Activated T-helper 17 cell treated with anti-CD3 and anti-CD28 coated beads, Interleukin-2, amount 50 U/mL, for 72 hours (primary cell): ENCODE results near the gene RIC8B. TPM values are rescaled to one million over a fixed set of nuclear protein-coding genes. Genes with fewer than 3 reads are reported as not detected.

Experiments used
- ATAC-seq: fragments of 150-1000 bp; cut with Tn5 transposase; replicated peaks from 2 replicates; pipeline ENCODE4 v1.10.0; 2021; ENCODE audit warnings: mild to moderate bottlenecking, moderate library complexity
- H3K27ac Mint-ChIP-seq: one replicate; pipeline ENCODE4 v1.8.0; 2022; ENCODE audit warnings: mixed read lengths
- H3K27me3 Mint-ChIP-seq: one replicate; pipeline ENCODE4 v1.8.0; 2022; ENCODE audit warnings: mixed read lengths
- H3K36me3 Mint-ChIP-seq: one replicate; pipeline ENCODE4 v1.8.0; 2022; ENCODE audit warnings: low read depth, mild to moderate bottlenecking, mixed read lengths
- H3K4me1 Mint-ChIP-seq: one replicate; pipeline ENCODE4 v1.8.0; 2022; ENCODE audit warnings: mixed read lengths
- H3K4me3 Mint-ChIP-seq: one replicate; pipeline ENCODE4 v1.8.0; 2022; ENCODE audit warnings: mild to moderate bottlenecking, mixed read lengths
- H3K9me3 Mint-ChIP-seq: one replicate; pipeline ENCODE4 v1.8.0; 2022; ENCODE audit warnings: mixed read lengths
- total RNA-seq, 2 donors: library from RNA; stranded (reverse); gene quantifications; one replicate each; pipeline ENCODE4 v1.2.3, GENCODE V29; 2022

RIC8B gene
- total RNA-seq, 2 donors from 2014 or later, result 14.9 to 15.9 TPM

DNA sequence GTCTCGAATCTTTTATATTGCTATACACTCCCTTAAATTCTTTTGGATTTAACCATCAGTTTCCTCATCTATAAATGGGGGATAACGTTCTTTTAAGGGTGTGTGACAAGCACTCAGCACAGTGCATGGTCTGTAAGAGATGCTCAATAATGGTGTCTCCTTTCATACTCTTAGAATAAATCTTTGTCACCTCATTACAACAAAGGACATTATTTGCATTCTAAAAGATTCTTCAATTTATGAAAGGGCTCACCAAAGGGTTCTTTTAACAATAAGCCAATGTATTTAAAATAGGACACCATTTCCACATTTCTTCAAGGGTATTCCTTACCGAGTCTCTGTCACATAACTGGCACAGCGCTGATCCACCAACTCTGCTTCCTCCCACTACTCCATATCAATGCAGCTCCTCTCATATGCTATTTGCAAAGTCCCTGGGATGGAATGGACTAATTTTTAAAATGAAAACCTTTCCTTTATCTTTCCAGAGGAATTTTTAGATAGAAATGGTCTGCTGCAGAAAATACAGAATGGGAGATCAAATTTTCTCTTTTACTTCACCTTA is 29.2 kb upstream of the RIC8B start:
- no peak for ATAC-seq
- H3K9me3 Mint-ChIP-seq, result peaks cover 4% of the 10 kb centered on the region
- no peaks in the 10 kb centered on the region for H3K36me3 Mint-ChIP-seq
- H3K27ac Mint-ChIP-seq, result no peak overlapping the region
- no peaks in the 10 kb centered on the region for H3K27me3 Mint-ChIP-seq
- no peak overlapping the region for H3K4me3 Mint-ChIP-seq
- H3K4me1 Mint-ChIP-seq, result peaks cover 16% of the 10 kb centered on the region

- ATAC-seq, result peak; percentile 80
- Mint-ChIP-seq H3K4me3 (peak overlapping the region; percentile 67), H3K27ac (peak overlapping the region; percentile 90), H3K9me3 (peaks cover 4% of the 10 kb centered on the region), H3K4me1 (peaks cover 21% of the 10 kb centered on the region), H3K27me3 (no peaks in the 10 kb centered on the region), H3K36me3 (no peaks in the 10 kb centered on the region)
Measured at GRCh38 chr12:106747973-106748436, 26.5 kb upstream of the RIC8B start.

GRCh38 chr12:106750524-106750923 is 24.0 kb upstream of the RIC8B start:
- Mint-ChIP-seq H3K4me3 (no peak overlapping the region), H3K27ac (peak overlapping the region; percentile 14), H3K27me3 (no peaks in the 10 kb centered on the region), H3K9me3 (peaks cover 4% of the 10 kb centered on the region), H3K36me3 (no peaks in the 10 kb centered on the region), H3K4me1 (peaks cover 31% of the 10 kb centered on the region)
- no peak for ATAC-seq

DNA sequence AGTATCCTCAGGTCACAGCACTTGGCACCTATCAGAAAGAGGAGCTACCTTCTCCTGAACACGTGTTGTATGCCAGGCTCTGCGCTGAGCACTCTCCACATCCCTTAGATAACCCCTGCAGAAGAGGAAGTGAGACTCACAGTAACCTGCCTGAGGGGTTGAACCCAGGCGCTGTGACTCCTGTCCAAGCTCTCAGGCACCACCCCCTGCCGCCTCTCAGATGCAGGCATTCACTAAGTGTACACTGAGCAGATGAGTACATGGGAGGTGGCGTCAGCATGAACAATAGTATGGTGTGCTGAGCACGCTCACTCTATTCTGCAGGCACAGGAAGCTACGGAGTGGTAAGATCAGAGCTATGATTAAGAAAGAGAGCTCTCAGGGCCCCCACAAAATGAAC is 21.0 kb upstream of the RIC8B start:
- Mint-ChIP-seq H3K4me1 (peaks cover 15% of the 10 kb centered on the region), H3K9me3 (no peaks in the 10 kb centered on the region), H3K27me3 (no peaks in the 10 kb centered on the region), H3K4me3 (peak overlapping the region; percentile 68), H3K27ac (peak overlapping the region; percentile 80), H3K36me3 (no peaks in the 10 kb centered on the region)
- peak; percentile 98 for ATAC-seq

- ATAC-seq, result no peak
- no peaks in the 10 kb centered on the region for H3K36me3 Mint-ChIP-seq
- peak overlapping the region; percentile 80 for H3K27ac Mint-ChIP-seq
- no peaks in the 10 kb centered on the region for H3K27me3 Mint-ChIP-seq
- H3K4me3 Mint-ChIP-seq, result peak overlapping the region; percentile 68
- H3K4me1 Mint-ChIP-seq, result peaks cover 19% of the 10 kb centered on the region
- no peaks in the 10 kb centered on the region for H3K9me3 Mint-ChIP-seq
Measured at GRCh38 chr12:106754331-106754730, 20.2 kb upstream of the RIC8B start.

DNA sequence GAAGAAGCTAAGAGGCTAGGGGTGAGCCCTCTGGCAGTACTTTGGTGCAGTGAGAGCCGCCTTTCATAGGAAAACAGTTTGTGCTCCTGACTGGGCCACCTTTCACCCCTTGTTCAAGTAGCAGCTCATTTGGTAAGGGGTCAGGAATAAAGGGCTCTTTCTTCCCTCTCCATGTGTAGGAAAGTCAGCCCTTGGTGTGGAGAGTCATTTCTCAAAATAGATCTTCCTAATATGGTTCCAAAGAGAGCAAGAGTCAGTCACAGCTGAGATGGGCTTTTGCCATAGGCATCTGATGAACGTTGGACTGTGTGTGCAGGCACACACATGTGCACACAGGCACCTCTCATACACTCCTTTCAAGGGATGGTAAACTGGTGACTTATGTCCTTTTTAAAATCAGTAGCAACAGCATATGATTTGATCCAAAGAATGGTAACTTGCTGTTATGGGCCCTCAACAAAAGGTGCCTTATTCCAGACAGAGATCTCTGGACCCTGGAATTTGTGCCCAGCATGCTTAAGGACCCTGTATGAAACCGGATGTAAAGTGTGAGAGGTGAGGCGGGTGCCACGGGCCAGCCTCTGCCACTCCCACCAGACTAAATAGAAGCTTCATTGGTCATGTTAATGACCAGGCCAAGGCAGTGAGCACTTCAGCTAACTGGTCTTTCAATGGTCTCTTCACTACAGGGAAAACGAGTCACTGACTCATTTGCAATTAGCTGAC is 16.7 kb upstream of the RIC8B start:
- Mint-ChIP-seq H3K27me3 (no peaks in the 10 kb centered on the region), H3K9me3 (peaks cover 4% of the 10 kb centered on the region), H3K36me3 (no peaks in the 10 kb centered on the region), H3K4me3 (no peak overlapping the region), H3K4me1 (peaks cover 28% of the 10 kb centered on the region), H3K27ac (peak overlapping the region; percentile 97)
- ATAC-seq, result no peak

DNA sequence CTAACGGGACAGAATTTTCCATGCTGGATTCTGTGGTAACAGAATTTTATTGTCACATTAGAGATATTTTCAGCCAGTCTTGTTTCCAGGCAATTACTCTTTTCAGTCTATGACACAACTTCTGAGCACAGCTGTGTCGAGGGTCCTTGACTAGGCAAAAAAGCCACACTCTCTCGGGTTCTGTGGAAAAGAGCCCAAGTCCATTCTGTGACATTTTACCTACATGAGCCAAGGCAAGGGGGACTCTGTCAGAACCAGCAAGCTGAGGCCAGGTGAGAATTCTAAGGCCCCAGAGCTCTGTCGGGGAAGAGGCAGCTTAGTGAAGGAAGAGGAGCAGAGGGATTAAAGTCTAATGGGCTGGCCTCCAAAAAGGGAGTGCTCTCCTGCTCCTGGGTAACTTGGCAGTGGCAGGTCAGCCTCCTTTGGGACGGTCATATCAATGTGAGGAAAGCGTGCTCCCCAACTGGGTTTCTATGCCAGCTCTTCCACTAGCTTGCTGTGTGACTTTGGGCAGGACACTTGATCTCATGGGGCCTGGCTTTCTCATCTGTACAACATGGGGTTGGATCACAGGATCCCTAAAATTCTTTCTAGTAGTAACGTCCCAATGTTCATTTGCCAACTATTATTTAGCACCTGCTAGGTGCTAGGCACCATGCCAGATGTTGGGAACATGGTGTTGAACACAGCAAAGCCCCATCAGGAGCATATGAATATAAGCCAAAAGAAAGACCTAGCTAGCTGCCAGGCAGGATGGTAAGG is 16.0 kb upstream of the RIC8B start:
- Mint-ChIP-seq H3K27me3 (no peaks in the 10 kb centered on the region), H3K4me1 (peaks cover 21% of the 10 kb centered on the region), H3K4me3 (peak overlapping the region; percentile 43), H3K9me3 (peaks cover 4% of the 10 kb centered on the region), H3K27ac (peak overlapping the region; percentile 97), H3K36me3 (no peaks in the 10 kb centered on the region)
- no peak for ATAC-seq

DNA sequence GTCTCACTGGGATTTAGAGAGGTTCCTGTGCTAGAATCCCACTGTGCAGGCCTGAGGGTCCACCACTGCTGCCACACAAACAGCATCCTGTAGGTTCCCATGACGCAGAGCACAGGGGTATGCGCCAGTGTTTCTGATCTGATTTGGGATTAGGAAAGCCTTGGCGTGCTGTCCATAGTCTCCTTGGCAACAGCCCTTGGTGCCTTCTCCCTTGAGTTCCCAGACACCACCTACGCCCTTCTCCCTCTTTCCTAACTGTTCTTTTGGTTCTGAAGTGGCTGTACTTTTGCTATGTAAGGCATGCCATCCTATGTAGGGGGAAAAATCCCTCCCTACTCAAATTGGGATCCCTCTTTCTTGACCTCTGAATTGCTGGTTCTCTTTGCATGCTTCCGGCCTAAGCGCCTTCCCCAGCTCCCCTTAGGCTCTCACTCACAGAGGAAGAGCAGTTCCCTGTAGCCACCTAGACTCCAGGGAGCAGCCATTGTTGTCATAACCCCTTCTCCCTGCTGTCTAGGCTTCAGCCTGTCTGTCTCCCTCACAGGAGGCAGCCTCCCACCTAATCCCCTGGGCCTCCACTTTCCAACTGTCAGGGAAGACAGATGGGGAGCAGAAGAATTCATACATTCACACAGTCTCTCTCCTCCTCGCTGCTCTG is 14.8 kb upstream of the RIC8B start:
- Mint-ChIP-seq H3K27ac (peak overlapping the region; percentile 97), H3K9me3 (peaks cover 4% of the 10 kb centered on the region), H3K4me1 (peaks cover 16% of the 10 kb centered on the region), H3K36me3 (no peaks in the 10 kb centered on the region), H3K27me3 (no peaks in the 10 kb centered on the region), H3K4me3 (peak overlapping the region; percentile 82)
- no peak for ATAC-seq

DNA sequence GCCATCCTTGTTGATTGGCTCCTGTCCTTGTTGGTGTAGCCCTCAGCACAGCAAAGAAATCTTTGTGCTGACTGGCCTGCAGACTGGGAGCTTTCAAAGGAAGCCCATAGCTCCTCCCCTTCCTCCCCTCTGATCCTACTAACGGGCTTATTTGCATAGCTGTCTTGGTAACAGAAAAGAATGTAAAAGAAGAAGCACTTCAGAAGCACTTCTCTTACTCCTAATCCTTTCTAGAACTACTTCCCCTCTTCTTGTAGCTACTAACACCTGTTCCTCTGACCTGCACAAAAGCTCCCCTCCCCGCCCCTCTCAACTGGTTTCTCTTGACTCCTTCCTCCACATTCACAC is 14.3 kb upstream of the RIC8B start:
- Mint-ChIP-seq H3K36me3 (no peaks in the 10 kb centered on the region), H3K9me3 (peaks cover 4% of the 10 kb centered on the region), H3K27me3 (no peaks in the 10 kb centered on the region), H3K4me1 (peaks cover 16% of the 10 kb centered on the region), H3K27ac (peak overlapping the region; percentile 97), H3K4me3 (peak overlapping the region; percentile 82)
- peak; percentile 94 for ATAC-seq

DNA sequence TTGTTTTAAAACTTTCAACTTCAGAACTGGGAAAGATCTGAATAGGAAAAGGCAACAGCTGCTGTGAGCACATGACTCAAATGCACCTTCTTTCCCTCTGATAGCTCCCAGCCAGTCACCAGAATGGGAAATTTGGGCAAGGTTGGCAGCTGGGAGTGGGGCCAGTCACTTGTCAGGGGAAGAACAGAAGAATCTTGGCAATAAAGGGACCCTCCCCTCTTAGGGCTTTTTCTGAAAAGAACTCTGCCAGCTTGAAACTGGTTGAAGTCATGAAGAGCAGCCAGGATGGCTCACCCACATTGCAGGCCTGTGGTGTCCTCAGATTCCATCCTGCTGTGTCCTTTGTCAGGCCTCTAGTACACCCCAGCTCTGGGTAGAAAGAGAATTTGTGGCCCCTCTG is 10.3 kb upstream of the RIC8B start:
- Mint-ChIP-seq H3K27me3 (no peaks in the 10 kb centered on the region), H3K4me3 (no peak overlapping the region), H3K27ac (no peak overlapping the region), H3K9me3 (peaks cover 4% of the 10 kb centered on the region), H3K4me1 (peaks cover 23% of the 10 kb centered on the region), H3K36me3 (no peaks in the 10 kb centered on the region)
- ATAC-seq, result no peak

GRCh38 chr12:106764738-106765137 is 9.7 kb upstream of the RIC8B start:
- no peak for ATAC-seq
- no peaks in the 10 kb centered on the region for H3K36me3 Mint-ChIP-seq
- no peak overlapping the region for H3K27ac Mint-ChIP-seq
- peaks cover 3% of the 10 kb centered on the region for H3K9me3 Mint-ChIP-seq
- H3K4me1 Mint-ChIP-seq, result peaks cover 20% of the 10 kb centered on the region
- no peak overlapping the region for H3K4me3 Mint-ChIP-seq
- no peaks in the 10 kb centered on the region for H3K27me3 Mint-ChIP-seq

DNA sequence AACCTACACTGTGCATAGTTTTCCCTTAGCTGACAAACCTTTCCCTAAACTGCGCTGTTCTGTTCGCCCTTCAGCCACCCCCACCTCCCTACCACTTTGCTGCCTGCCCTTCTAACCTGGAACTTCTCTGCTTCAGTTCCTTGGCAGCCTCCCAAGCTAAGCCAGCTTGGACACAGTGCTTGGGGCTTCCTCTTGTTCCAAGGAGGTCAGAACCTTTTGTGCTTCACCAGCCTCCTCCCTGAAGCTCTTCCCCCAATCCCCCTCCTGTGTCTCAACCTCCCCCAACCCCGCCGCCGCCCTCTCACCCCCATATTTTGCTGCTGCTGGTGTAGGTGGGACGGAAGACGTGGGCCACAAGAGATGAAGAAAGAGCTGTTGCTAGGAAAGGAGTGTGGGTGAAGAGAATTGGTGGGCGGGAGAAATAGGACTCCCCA is 8.1 kb upstream of the RIC8B start:
- Mint-ChIP-seq H3K4me1 (peaks cover 12% of the 10 kb centered on the region), H3K27me3 (no peaks in the 10 kb centered on the region), H3K4me3 (peak overlapping the region; percentile 59), H3K9me3 (no peaks in the 10 kb centered on the region), H3K27ac (peak overlapping the region; percentile 80), H3K36me3 (no peaks in the 10 kb centered on the region)
- peak; percentile 19 for ATAC-seq

DNA sequence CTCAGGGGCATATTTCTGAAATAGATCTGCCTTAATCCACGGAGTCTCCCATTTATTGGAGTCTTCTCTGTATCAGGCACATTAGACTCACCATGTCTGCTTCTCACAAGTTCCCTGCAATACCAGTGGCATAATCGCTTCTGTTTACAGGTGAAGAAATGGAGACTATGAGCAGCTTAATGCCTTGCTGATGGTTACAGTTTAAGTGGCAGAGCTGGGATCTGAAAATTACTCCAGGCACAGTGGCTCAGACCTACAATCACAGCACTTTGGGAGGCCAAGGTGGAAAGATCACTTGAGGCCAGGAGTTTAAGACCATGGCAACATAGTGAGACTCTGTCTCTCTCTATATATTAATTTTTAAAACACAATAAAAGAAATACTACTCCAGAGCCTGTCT is 7.3 kb upstream of the RIC8B start:
- H3K27ac Mint-ChIP-seq, result peak overlapping the region; percentile 80
- H3K27me3 Mint-ChIP-seq, result no peaks in the 10 kb centered on the region
- no peak for ATAC-seq
- peaks cover 12% of the 10 kb centered on the region for H3K4me1 Mint-ChIP-seq
- H3K9me3 Mint-ChIP-seq, result no peaks in the 10 kb centered on the region
- no peaks in the 10 kb centered on the region for H3K36me3 Mint-ChIP-seq
- peak overlapping the region; percentile 59 for H3K4me3 Mint-ChIP-seq

DNA sequence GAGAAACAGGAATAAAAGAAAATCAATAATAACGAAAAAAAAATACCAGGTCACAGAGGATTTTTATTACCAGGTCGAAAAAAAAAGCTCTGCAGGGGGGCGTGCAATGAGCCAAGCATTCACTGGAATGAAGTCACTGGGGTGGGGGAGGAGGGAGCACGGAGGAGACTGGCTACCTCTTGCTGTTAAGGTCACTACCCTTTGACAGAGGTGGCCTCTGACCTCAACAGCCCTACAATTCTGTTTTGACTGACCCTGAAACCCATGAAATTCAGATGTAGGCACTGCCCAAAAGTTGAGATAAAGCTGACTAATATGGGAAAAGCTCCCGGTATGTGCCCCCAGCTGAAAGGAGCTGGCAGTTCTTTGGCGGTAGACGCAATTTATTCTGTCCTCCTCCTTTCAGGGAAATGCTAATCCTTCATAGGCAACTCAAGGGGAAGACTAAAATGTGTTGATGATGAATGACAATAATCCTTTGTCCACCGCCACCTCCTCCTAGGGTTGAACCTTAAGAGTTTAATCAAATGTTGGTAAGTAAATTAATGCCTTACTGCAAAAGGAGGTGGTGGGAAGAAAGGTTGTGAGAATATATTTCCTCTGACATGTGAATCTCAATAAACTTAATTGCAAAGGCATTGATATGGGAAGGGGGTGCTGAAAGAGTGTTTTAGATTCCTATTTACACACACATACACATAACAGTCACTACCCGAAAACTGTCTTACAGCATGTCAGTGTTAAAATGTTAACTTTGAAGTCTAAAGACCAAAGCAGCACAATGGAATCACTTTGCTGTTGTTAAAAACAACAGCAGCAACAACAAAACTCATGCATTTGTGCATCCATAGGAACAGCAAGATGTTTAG is 6.3 kb upstream of the RIC8B start:
- Mint-ChIP-seq H3K36me3 (no peaks in the 10 kb centered on the region), H3K9me3 (no peaks in the 10 kb centered on the region), H3K27me3 (no peaks in the 10 kb centered on the region), H3K4me1 (peaks cover 12% of the 10 kb centered on the region), H3K27ac (no peak overlapping the region), H3K4me3 (peak overlapping the region; percentile 59)
- ATAC-seq, result no peak
